ENCODE results near the gene ERC2. TPM values are rescaled to one million over a fixed set of nuclear protein-coding genes. Genes with fewer than 3 reads are reported as not detected.

ERC2 gene
- total RNA-seq, 1 donor from 2014 or later: 7.4 TPM

DNA sequence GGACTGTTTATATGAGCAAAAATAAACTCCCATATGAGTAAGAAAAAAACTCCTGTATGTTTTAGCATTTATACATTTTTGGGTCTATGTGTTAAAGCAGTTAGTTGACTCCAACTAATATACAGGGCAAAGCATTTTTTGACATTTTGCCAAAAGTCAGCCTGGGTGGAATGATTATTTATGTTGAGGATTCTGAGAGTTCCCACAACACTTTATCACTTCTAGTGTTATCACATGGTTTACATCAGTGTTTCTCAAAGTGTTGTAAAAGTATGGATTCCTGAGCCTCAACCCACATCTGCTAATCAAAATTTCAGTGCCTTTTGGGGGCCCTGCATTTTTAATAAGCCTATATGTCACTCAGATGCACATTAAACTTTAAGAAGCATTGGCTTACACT lies 643.9 kb downstream of the ERC2 start:
- Histone ChIP-seq H3K9me3 (ENCODE audit: insufficient read depth, low read depth, low read length) (no peaks in the 10 kb centered on the region), H3K36me3 (ENCODE audit: insufficient read depth, low read length) (no peaks in the 10 kb centered on the region), H3K9ac (ENCODE audit: low read length) (no peak overlapping the region), H3K79me2 (ENCODE audit: insufficient read depth, low read length) (no peaks in the 10 kb centered on the region), H3K27ac (ENCODE audit: low read depth, low read length) (no peak overlapping the region), H3K4me3 (ENCODE audit: insufficient read depth, low read depth, low read length) (no peak overlapping the region), H2AFZ (ENCODE audit: low read depth, low read length) (no peak overlapping the region), H3K27me3 (ENCODE audit: insufficient read depth, low read length) (no peaks in the 10 kb centered on the region), H3K4me1 (ENCODE audit: insufficient read depth, low read length) (peaks cover 4% of the 10 kb centered on the region), H3K4me2 (ENCODE audit: low read length) (no peak overlapping the region), H4K20me1 (ENCODE audit: insufficient read depth, low read length) (no peaks in the 10 kb centered on the region)
- TF ChIP-seq, protein P1, sequence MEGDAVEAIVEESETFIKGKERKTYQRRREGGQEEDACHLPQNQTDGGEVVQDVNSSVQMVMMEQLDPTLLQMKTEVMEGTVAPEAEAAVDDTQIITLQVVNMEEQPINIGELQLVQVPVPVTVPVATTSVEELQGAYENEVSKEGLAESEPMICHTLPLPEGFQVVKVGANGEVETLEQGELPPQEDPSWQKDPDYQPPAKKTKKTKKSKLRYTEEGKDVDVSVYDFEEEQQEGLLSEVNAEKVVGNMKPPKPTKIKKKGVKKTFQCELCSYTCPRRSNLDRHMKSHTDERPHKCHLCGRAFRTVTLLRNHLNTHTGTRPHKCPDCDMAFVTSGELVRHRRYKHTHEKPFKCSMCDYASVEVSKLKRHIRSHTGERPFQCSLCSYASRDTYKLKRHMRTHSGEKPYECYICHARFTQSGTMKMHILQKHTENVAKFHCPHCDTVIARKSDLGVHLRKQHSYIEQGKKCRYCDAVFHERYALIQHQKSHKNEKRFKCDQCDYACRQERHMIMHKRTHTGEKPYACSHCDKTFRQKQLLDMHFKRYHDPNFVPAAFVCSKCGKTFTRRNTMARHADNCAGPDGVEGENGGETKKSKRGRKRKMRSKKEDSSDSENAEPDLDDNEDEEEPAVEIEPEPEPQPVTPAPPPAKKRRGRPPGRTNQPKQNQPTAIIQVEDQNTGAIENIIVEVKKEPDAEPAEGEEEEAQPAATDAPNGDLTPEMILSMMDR (IDR thresholded peaks at IDR 0.05; ENCODE audit: insufficient read depth, low read depth, low read length): no peak
- TF ChIP-seq EZH2 (IDR thresholded peaks at IDR 0.05; ENCODE audit: insufficient read depth, low read length): no peak
- DNase-seq (ENCODE audit: low read depth): no peak
- Mint-ChIP-seq H3K4me1 (ENCODE audit: low read depth, unreplicated experiment) (no peaks in the 10 kb centered on the region), H3K9me3 (ENCODE audit: unreplicated experiment) (no peaks in the 10 kb centered on the region), H3K4me3 (ENCODE audit: unreplicated experiment) (no peak overlapping the region), H3K36me3 (ENCODE audit: low read depth, unreplicated experiment) (no peaks in the 10 kb centered on the region), H3K27me3 (ENCODE audit: low read depth, unreplicated experiment) (no peaks in the 10 kb centered on the region), H3K27ac (ENCODE audit: unreplicated experiment) (no peak overlapping the region)
- FAIRE-seq: no peak

DNA sequence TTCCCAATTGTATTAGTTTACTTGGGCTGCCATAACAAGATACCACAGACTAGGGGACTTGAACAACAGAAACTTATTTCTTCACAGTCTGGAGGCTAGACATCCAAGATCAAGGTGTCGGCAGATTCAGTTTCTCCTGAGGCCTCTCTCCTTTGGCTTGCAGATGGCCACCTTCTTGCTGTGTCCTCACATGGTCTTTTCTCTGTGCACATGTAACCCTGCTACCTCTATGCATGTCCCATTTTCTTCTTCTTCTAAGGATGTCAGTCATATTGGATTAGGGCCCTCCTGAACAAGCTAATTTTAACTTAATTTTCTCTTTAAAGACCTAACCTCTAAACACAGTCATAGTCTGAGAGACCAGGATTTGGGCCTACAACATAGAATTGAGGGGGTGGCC lies 644.4 kb downstream of the ERC2 start:
- Histone ChIP-seq H3K36me3 (ENCODE audit: insufficient read depth, low read length) (no peaks in the 10 kb centered on the region), H3K4me3 (ENCODE audit: insufficient read depth, low read depth, low read length) (no peak overlapping the region), H3K27me3 (ENCODE audit: insufficient read depth, low read length) (no peaks in the 10 kb centered on the region), H3K4me2 (ENCODE audit: low read length) (no peak overlapping the region), H4K20me1 (ENCODE audit: insufficient read depth, low read length) (no peaks in the 10 kb centered on the region), H3K79me2 (ENCODE audit: insufficient read depth, low read length) (no peaks in the 10 kb centered on the region), H3K9me3 (ENCODE audit: insufficient read depth, low read depth, low read length) (no peaks in the 10 kb centered on the region), H3K27ac (ENCODE audit: low read depth, low read length) (no peak overlapping the region), H3K4me1 (ENCODE audit: insufficient read depth, low read length) (peaks cover 4% of the 10 kb centered on the region), H2AFZ (ENCODE audit: low read depth, low read length) (no peak overlapping the region), H3K9ac (ENCODE audit: low read length) (no peak overlapping the region)
- TF ChIP-seq EZH2 (IDR thresholded peaks at IDR 0.05; ENCODE audit: insufficient read depth, low read length): no peak
- TF ChIP-seq, protein P1 (IDR thresholded peaks at IDR 0.05; ENCODE audit: insufficient read depth, low read depth, low read length): no peak
- no peak for FAIRE-seq
- no peaks in the 10 kb centered on the region for H3K4me1 Mint-ChIP-seq (ENCODE audit: low read depth, unreplicated experiment)
- no peaks in the 10 kb centered on the region for H3K9me3 Mint-ChIP-seq (ENCODE audit: unreplicated experiment)
- no peak overlapping the region for H3K4me3 Mint-ChIP-seq (ENCODE audit: unreplicated experiment)
- no peak for DNase-seq (ENCODE audit: low read depth)
- H3K27me3 Mint-ChIP-seq (ENCODE audit: low read depth, unreplicated experiment): no peaks in the 10 kb centered on the region
- no peaks in the 10 kb centered on the region for H3K36me3 Mint-ChIP-seq (ENCODE audit: low read depth, unreplicated experiment)
- H3K27ac Mint-ChIP-seq (ENCODE audit: unreplicated experiment): no peak overlapping the region

DNA sequence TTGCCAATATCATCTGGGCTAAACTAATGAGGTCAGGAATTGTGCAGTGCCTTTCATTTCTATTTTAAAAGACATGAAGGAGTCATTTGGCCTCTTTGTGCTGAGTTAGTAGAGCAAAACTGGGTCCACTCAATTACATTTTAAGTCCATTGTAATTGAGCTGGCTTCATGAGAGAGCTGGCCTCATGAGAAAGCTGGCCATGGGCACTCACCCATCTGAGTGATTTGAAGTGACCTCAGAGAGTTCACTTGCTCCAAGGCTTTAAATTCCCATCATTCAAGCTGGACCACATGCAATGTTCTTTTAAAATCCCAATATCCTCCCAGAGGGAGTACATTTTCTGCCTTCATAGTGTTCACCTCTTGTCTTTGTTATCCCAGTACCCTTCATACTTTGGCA lies 645.3 kb downstream of the ERC2 start:
- Mint-ChIP-seq H3K4me3 (ENCODE audit: unreplicated experiment) (no peak overlapping the region), H3K9me3 (ENCODE audit: unreplicated experiment) (no peaks in the 10 kb centered on the region), H3K27ac (ENCODE audit: unreplicated experiment) (no peak overlapping the region), H3K27me3 (ENCODE audit: low read depth, unreplicated experiment) (no peaks in the 10 kb centered on the region), H3K4me1 (ENCODE audit: low read depth, unreplicated experiment) (no peaks in the 10 kb centered on the region), H3K36me3 (ENCODE audit: low read depth, unreplicated experiment) (no peaks in the 10 kb centered on the region)
- peaks cover 4% of the 10 kb centered on the region for H3K4me1 ChIP-seq (ENCODE audit: insufficient read depth, low read length)
- H3K9ac ChIP-seq (ENCODE audit: low read length): no peak overlapping the region
- H2AFZ ChIP-seq (ENCODE audit: low read depth, low read length): no peak overlapping the region
- no peak for TF ChIP-seq EZH2 (IDR thresholded peaks at IDR 0.05; ENCODE audit: insufficient read depth, low read length)
- TF ChIP-seq, protein P1 (IDR thresholded peaks at IDR 0.05; ENCODE audit: insufficient read depth, low read depth, low read length): no peak
- H4K20me1 ChIP-seq (ENCODE audit: insufficient read depth, low read length): no peaks in the 10 kb centered on the region
- no peak overlapping the region for H3K4me2 ChIP-seq (ENCODE audit: low read length)
- no peaks in the 10 kb centered on the region for H3K27me3 ChIP-seq (ENCODE audit: insufficient read depth, low read length)
- FAIRE-seq: no peak
- no peak overlapping the region for H3K27ac ChIP-seq (ENCODE audit: low read depth, low read length)
- H3K36me3 ChIP-seq (ENCODE audit: insufficient read depth, low read length): no peaks in the 10 kb centered on the region
- H3K4me3 ChIP-seq (ENCODE audit: insufficient read depth, low read depth, low read length): no peak overlapping the region
- H3K9me3 ChIP-seq (ENCODE audit: insufficient read depth, low read depth, low read length): no peaks in the 10 kb centered on the region
- no peak for DNase-seq (ENCODE audit: low read depth)
- no peaks in the 10 kb centered on the region for H3K79me2 ChIP-seq (ENCODE audit: insufficient read depth, low read length)

Data from astrocyte (in vitro differentiated cells and primary cell).